Measurements from ENCODE around the gene MIF.
A peak's percentile ranks its signal among the peaks of the same experiment; 100 is the strongest.
"Not testable (repeated sequence)": the region's sequence is repeated elsewhere in the genome, so short reads cannot be mapped to it uniquely, and the experiment has no call there.

MIF gene

DNA sequence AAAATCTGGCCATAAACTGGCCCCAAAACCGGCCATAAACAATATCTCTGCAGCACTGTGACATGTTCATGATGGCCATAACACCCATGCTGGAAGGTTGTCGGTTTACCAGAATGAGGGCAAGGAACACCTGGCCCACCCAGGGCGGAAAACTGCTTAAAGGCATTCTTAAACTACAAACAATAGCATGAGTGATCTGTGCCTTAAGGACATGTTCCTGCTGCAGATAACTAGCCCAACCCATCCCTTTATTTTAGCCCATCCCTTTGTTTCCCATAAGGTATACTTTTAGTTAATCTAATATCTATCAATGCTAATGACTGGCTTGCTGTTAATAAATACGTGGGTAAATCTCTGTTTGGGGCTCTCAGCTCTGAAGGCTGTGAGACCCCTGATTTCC is 6.0 kb downstream of the MIF start:
- not testable (repeated sequence) for DNase-seq (ENCODE audit: low read depth in 2 of 3, low spot score in 1 of 3)

DNA sequence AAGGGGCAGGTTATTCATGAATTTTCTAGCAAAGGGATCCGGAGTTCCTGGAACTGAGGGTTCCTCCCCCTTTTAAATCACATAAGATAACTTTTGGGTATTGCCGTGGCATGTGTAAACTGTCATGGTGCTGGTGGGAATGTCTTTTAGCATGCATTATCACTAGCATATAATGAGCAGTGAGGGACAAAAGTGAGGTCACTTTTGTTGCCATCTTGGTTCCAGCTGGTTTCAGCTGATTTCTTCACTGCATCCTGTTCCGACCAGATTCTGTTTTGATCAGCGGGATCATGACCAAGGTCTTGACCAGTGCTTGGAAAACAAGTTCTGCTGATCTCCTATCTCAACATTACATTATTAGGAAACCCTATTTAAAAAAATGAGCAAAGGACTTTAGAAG is 7.4 kb downstream of the MIF start:
- no peak for DNase-seq (ENCODE audit: low read depth in 2 of 3, low spot score in 1 of 3)

DNA sequence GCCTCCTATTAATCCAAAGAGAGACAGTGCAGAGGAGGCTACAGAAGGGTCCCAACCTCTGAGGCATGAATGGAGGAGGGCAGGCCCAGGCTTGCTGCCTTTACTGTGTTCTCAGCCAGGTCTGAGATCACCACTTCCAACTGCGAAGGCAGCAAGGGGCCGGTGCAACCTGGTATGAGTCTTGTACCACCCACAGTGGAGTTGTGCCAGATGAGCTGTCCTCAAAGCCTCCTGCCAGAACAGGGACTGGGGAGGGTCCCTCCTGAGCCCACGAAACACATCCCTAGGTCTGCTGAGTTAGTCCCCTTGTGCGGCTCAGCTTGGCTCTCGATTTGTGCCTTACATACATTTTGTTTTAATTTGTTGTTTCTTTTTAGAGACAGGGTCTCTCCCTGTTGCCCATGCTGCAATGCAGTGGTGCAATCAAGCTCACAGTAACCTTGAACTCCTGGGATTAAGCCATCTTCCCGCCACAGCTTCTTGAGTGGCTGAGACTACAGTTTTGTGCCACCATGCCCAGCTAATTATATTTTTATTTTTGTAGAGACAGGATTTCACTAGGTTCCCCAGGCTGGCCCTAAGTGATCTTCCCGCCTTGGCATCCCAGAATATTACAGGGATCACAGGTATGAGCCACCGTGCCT is 9.3 kb downstream of the MIF start:
- no peak for DNase-seq (ENCODE audit: low read depth in 2 of 3, low spot score in 1 of 3)

DNA sequence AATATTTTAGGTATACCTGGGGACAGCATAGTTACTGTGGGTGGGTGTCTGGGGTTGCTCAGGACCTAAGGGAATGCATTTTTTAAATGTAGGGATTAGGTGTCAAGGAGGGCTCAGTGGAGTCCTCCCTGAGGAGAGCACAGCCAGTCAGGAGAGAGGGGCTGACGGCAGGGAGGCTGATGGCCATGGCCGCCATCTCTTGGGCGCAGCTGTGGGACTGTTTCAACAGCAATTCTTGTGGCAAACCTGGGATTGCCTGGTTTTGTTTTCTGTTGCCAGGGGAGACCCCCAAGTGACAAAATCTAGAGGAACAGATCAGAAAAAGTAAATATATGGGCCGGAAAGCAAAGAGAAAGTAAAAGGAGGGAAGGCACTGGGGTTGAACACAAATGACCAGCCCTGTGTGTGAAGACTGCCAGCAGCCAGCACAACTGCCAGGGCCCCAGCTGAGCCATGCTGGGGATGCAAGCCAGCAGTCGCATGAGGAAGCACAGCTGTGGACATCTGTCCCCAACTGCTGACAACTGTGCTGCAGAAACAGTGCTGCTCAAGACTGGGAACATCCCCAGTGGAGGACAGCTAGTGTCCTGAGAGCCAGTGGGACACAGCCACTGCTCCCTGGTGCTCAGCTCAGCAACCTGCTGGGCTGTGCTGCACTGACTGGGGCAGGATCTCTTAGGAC is 10.5 kb downstream of the MIF start:
- DNase-seq (ENCODE audit: low read depth in 2 of 3, low spot score in 1 of 3): no peak

DNA sequence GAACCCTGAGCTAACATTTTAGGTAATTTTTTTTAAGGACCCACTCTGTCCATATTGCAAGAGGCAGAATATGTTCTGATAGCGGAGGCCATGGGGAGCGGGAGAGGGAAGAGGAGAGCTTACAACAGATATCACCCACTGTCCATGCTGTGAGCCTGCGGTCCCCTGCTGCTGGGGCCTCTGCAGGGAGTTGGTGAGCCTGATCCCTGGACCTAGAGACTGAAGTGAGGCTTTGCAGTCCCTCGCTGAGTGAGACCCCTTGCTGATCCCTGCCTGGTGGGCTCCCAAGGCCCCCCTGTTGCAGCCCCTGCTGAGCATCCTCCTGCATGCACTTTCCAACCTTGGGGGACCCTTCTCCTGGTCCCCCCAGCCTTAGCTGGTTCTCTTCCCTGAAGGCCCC is 12.5 kb downstream of the MIF start:
- DNase-seq (ENCODE audit: low read depth in 2 of 3, low spot score in 1 of 3): no peak

DNA sequence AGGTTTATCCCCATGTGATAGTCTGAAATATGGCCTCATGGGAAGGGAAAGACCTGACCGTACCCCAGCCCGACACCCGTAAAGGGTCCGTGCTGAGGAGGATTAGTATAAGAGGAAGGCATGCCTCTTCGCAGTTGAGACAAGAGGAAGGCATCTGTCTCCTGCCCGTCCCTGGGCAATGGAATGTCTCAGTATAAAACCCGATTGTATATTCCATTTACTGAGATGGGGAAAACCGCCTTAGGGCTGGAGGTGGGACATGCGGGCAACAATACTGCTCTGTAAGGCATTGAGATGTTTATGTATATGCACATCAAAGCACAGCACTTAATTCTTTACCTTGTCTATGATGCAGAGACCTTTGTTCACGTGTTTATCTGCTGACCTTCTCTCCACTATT is 13.2 kb downstream of the MIF start:
- not testable (repeated sequence) for DNase-seq (ENCODE audit: low read depth in 2 of 3, low spot score in 1 of 3)

DNA sequence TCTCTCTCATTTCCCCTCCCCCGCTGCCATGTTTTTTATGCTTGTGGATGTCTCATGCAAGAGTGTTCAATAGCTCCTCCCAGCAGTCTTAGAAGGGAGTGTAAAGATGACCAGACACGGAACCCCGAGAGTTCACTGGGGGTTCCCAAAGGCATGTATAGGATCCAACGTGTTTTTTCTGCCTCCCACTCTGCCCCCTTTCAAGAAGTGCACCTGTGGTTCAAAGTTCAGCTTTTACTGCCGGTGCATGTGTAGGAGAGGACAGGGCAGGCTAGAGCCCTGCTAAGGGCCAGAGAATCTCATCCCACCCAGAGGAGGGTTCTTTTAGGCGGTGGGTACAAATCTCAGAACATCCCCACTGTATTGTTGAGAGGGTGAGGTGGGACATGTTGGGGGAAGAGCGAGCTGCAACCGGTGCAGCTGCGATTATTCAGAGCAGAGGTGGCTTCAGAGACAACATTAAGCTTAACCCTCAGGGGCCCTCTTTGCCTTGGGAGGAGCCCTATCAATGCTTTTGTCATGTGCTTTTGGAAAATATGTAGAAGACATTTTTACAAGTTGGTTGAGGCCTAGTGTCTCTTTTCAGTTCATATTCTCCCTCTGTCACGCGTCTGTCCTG is 14.5 kb downstream of the MIF start:
- DNase-seq (ENCODE audit: low read depth in 2 of 3, low spot score in 1 of 3): no peak

DNA sequence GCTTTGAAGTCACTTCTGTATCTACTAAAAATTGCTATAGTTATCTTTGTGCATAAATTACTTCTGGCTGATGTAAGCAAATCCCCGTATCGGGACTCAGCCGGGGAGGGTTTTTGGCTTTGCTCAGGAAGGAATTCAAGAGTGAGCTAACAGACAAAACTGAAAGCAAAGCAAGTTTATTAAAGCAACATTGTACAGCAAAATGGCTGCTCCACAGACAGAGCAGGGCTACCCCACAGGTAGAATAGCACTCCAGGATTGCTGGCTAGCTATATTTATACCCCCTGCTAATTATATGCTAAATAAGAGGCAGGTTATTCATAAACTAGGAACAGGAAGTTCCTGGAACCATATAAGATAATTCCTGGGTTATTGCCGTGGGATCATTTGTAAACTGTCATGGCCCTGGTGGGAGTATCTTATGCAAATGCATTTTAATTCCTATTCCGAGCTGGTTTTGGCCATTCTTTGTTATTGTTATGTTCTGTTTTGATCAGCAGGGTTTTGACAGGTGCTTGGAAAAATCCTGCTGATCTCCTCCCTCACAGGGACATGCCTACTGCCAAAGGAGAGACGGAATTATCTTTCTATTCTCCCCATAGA is 15.2 kb downstream of the MIF start:
- no peak for DNase-seq (ENCODE audit: low read depth in 2 of 3, low spot score in 1 of 3)

DNA sequence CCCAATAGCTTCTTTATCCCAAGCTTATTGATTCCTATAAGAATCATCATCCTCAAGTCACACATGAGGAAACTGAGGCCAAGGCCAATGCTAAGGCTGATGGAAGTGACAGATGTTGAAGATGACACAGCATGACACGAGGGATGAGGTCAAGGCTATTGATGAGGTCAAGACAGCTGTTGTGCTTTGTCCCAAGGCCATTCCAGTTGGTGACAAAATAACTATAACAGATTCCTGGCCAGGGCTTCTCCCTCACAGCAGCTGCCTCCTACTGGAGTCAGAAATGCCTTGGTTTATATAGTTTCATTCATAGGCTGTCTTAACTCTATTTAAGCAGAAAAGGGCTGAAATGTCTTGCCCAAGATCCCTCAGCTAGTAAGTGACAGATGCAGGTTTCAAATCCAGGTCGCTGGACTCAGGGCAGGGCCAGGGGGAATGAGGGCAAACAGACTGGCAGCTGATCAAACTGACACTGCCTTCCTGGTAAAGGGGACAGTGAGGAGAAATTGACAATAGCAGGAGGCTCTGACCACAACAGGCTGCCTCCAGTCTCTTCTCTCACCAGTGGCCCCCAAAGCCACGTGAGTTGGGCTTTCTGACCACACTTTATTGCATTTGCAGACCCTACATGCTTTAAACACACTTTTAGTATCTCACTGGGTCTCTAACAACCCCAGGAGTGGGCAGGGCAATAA is 16.5 kb downstream of the MIF start:
- no peak for DNase-seq (ENCODE audit: low read depth in 2 of 3, low spot score in 1 of 3)

DNA sequence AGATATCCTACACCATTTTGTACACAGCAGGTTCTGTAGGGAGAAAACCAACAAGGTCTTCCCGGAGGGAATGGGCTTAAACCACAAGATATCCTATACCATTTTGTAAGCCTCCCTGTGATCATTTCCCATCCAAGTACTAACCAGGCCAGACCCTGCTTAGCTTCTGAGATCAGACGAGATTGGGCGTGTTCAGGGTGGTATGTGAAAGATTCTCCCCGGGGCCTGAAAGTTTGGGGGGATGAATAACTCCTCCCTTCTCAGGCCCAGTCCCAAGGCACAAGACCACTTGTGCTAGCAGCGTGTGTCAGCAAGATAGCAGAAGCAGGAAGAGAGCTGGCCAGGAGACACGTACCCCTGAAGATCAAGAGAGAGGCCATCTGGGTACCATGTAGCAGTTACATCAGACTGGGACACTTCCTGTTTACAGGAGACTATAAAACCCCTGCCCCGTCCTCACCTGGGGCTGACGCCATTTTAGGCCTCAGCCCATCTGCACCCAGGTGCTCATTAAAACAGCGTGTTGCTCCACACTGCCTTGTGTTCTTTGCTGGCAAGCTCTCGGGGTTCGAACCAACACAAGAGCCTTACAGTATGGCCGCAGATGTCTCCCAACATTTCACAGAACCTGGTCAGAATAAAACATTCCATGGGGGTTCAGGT is 17.3 kb downstream of the MIF start:
- no peak for DNase-seq (ENCODE audit: low read depth in 2 of 3, low spot score in 1 of 3)

DNA sequence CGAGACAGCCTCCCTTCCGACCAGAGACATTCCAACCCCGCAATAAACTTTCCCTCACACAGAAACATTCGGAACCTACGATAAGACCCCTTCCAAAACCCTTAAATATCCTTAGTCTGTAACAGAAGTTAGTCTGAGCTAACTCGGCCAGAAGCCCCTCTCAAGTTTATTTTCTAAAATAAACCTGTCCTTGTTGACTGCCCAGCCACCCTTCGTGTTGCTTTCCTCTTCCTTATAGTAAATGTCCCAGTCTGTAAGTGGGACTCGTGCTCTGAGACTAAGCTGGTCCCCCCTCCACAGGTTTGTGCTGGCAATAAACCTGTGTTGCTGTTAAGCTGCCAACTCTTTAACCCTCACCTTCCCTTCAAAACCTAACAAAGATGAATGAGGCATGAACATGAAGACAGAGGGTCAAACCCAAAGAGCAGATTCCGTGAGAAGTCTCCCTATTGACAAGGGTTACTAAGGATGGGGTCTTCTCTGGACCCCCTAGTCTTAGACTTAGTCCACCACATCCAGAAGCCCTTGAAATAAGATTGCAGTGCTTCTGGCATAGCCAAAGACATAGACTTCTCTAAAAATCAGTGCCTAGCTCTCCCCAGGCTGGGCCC is 18.2 kb downstream of the MIF start:
- no peak for DNase-seq (ENCODE audit: low read depth in 2 of 3, low spot score in 1 of 3)

DNA sequence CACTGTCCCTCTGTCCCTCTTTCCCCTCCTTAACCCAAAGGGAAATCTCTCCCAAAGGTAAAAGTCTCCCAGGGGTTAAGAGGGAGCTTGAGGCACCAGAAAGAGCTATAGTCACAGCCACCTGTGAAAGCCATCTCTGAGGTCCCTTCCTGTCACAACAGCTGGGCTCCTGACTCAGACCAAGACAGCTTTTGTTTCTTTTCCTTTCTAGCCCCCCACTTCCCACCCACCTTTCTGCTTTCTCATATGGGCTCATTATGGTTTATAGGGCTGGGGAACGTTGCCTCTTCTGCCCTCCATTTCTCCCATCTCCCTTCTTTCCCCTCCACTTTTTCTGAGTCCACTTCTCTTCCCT is 19.1 kb downstream of the MIF start:
- no peak for DNase-seq (ENCODE audit: low read depth in 2 of 3, low spot score in 1 of 3)

DNA sequence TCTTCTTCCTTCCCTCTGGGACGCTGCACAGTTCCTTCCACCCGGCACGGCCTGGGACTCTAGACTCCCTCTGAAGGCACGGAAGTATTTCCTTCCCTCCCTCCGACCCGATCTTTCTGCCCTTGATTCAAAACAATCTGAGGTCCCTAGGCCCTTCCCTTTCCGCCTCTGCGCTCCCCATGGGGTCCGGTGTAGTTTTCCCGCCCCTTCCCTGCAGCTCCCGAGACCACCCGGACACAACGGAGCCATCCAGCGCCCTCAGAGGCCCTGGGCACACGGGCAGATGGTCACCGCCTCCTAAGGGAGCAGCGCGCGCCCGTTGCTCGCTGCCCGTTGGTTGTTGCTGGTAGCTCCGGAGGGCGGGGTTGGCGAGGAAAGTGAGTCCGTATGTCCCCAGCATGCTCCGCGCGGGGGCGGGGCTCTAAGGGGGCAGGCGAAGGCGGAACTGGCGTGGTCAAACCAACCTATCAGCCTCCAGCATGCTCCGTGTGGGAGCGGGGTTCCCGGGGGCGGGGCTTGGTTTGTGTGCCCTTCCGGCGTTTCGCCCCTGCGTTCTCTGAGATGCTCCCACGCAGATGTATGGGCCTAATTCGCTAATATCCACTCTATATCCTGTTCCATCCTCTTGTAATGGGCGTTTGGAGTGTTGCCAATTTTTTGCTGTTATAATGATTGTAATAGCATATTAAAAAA is 19.6 kb downstream of the MIF start:
- DNase-seq (ENCODE audit: low read depth in 2 of 3, low spot score in 1 of 3): peak; percentile 99 to 100 (median 99)

DNA sequence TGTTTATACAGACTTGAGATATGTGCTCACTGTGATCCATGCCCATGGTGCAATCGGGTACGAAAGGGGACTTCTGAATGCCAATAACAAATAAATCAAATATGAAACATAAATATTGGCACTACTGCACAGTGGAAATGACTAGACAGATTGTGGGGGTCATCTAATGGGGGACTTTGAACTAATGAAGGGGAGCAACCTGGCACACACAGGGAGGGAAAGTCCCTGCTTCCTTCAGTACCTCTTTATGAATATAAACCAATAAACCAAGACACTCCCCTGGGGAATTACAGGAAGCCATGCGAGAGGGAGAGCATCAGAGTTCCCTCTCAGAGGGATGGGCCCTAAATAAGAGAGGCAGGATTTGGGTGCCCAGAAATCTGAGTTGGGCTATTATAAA is 21.1 kb downstream of the MIF start:
- DNase-seq (ENCODE audit: low read depth in 2 of 3, low spot score in 1 of 3): no peak

DNA sequence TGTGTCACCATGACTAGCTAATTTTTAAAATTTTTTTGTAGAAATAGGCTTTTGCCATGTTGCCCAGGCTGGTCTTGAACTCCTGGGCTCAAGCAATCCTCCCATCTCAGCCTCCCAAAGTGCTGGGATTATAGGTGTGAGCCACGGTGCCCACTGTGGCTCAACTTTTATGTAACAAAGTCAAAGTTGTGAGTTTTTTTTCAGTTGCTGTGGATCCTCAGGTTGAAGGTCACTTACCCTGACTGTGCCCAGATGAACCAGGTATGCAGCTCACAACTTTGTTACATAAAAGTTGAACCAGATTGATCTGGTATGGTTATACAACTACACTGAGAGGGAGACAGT is 26.1 kb downstream of the MIF start:
- DNase-seq (ENCODE audit: low read depth in 2 of 3, low spot score in 1 of 3): not testable (repeated sequence)

DNA sequence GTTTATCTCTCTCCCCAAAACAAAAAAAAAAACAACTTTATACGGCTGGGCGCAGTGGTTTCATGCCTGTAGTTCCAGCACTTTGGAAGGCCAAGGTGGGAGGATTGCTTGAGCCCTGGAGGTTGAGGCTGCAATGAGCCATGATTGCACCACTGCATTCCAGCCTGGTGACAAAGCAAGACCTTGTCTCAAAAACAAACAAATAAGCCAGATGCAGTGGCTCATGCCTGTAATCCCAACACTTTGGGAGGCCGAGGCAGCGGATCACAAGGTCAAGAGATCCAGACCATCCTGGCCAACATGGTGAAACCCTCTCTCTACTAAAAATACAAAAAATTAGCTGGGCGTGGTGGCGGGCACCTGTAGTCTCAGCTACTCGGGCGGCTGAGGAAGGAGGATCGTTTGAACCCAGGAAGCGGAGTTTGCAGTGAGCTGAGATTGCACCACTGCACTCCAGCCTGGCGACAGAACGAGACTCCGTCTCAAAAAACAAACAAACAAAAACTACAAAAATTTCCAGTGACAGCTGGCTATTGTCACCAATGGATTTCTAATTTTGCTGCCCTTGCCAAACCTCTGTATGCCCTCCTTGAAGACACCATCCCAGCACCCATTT is 27.5 kb downstream of the MIF start:
- not testable (repeated sequence) for DNase-seq (ENCODE audit: low read depth in 2 of 3, low spot score in 1 of 3)

DNA sequence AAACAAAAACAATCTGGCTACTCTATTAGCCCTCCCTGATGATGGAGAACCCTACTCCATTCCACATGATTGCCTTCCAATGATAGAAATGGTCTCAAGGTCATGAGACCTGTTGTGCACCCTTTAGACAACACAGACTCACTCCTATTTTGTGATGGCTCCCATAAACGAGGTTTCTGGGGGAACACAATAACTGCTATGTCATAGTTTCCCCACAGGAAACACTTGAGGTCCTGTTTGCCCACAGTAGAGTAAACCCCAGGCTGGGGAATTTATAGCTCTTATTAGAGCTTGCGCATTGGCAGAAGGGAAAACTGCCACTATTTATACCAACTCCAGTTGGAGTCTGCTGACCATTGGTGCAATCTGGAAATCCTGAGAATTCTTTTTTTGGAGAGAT is 28.7 kb downstream of the MIF start:
- DNase-seq (ENCODE audit: low read depth in 2 of 3, low spot score in 1 of 3): no peak

DNA sequence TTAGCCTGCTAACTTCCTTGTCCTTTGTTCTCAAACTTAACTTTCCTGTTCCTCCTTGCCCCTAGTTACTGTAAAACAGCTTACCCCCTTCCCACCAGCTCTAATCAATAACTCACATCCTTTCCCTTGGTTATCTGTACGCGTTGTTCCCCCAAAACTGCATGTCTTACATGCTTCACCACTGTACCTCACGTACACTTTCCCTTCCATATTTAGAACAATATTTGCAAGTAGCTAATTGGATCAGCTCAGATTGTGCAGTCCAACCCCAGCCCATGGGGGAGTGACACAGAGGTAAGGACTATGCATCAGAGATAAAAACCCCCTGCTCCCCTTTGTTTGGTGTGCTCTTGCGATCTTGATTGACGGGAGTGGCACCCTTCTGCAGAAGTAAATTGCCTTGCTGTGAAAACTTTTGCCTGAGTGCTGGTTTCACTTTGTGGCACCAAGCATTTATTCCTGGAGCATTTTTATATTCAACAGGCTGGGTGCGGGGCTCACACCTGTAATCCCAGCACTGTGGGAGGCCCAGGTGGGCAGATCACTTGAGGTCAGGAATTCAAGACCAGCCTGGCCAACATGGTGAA is 30.9 kb downstream of the MIF start:
- no peak for DNase-seq (ENCODE audit: low read depth in 2 of 3, low spot score in 1 of 3)

DNA sequence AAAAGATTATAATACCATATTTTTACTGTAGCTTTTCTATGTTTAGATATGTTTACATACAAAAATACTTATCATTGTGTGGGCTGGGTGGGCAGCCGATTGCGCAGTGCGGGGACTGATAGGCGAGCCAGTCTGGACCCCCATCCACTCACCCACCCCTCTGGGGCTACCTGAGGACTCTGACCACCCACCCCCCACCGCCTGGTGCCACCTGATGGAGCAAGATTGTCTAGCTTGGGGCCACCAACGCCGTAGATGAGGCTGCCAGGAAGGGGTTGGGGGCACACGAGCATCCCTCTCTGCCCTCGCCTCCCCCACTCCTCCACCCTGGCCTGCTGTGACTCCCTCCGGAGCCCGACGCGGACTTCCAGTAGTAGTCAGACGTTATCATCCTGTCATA is 32.4 kb downstream of the MIF start:
- no peak for DNase-seq (ENCODE audit: low read depth in 2 of 3, low spot score in 1 of 3)
